CD4-positive, alpha-beta memory T cell (primary cell): Measurements from ENCODE around the gene ZNF621. TPM values are rescaled to one million over a fixed set of nuclear protein-coding genes. Genes with fewer than 3 reads are reported as not detected.

Experiments used
- CTCF ChIA-PET: fragments of 350-600 bp; sonication (Branson Sonifier 250); formaldehyde crosslinking; loops from one replicate; lab custom pipeline; 2021; ENCODE audit warnings: inconsistent platforms; ENCODE audit not compliant: partially characterized antibody; lab: Charles Lee
- POLR2A ChIA-PET: fragments of 350-600 bp; sonication (Branson Sonifier 250); formaldehyde crosslinking; loops from one replicate; lab custom pipeline; 2021; ENCODE audit not compliant: partially characterized antibody; lab: Charles Lee
- DNase-seq, 5 donors: peaks; one replicate each; pipeline versions ENCODE4 v3.0.0 to v3.0.0-alpha.2; 2020 to 2022; ENCODE audit warnings: mixed read lengths in 1 of 5
- H3K27ac ChIP-seq: one replicate; pipeline ENCODE4 v1.7.0; 2013; ENCODE audit warnings: low read depth, low read length
- H3K27me3 ChIP-seq: 2 replicates; pipeline ENCODE4 v1.7.0; 2013; ENCODE audit warnings: mild to moderate bottlenecking, low read length, moderate library complexity; ENCODE audit not compliant: insufficient read depth
- H3K36me3 ChIP-seq: 2 replicates; pipeline ENCODE4 v1.7.0; 2013; ENCODE audit warnings: mild to moderate bottlenecking, low read length, moderate library complexity; ENCODE audit not compliant: insufficient read depth
- H3K4me1 ChIP-seq: 2 replicates; pipeline ENCODE4 v1.7.0; 2013; ENCODE audit warnings: mild to moderate bottlenecking, low read length, moderate library complexity; ENCODE audit not compliant: insufficient read depth
- H3K4me3 ChIP-seq, 2 donors: one replicate each; pipeline ENCODE4 v1.7.0; 2013; ENCODE audit warnings: low read length in 2 of 2, mild to moderate bottlenecking in 1 of 2
- H3K9me3 ChIP-seq, 2 donors: one replicate each; pipeline ENCODE4 v1.7.0; 2013; ENCODE audit warnings: low read length in 2 of 2, control low read depth in 1 of 2; ENCODE audit not compliant: control insufficient read depth in 1 of 2
- H3K27ac Mint-ChIP-seq, 7 donors: one replicate each; pipeline ENCODE4 v1.8.0; 2020 to 2021; ENCODE audit warnings: mixed read lengths in 7 of 7, mild to moderate bottlenecking in 6 of 7, inconsistent platforms in 3 of 7, moderate library complexity in 3 of 7
- H3K27me3 Mint-ChIP-seq, 2 donors: one replicate each; pipeline ENCODE4 v1.8.0; 2020 to 2021; ENCODE audit warnings: mixed read lengths in 2 of 2
- H3K36me3 Mint-ChIP-seq, 2 donors: one replicate each; pipeline ENCODE4 v1.8.0; 2020 to 2021; ENCODE audit warnings: mixed read lengths in 2 of 2, inconsistent platforms in 1 of 2, mild to moderate bottlenecking in 1 of 2
- H3K4me1 Mint-ChIP-seq, 4 donors: one replicate each; pipeline ENCODE4 v1.8.0; 2020 to 2021; ENCODE audit warnings: mixed read lengths in 4 of 4, mild to moderate bottlenecking in 1 of 4
- H3K4me3 Mint-ChIP-seq, 8 donors: one replicate each; pipeline ENCODE4 v1.8.0; 2020 to 2021; ENCODE audit warnings: mixed read lengths in 8 of 8, mild to moderate bottlenecking in 7 of 8, moderate library complexity in 6 of 8, inconsistent platforms in 3 of 8
- H3K9me3 Mint-ChIP-seq, 8 donors: one replicate each; pipeline ENCODE4 v1.8.0; 2020 to 2021; ENCODE audit warnings: mixed read lengths in 8 of 8, mild to moderate bottlenecking in 5 of 8, inconsistent platforms in 3 of 8, moderate library complexity in 1 of 8
- intact Hi-C: fragments of 100-400 bp; cut with micrococcal nuclease; formaldehyde crosslinking; loops from one replicate; pipeline ENCODE4 v1.15.1; 2023
- polyA plus RNA-seq, 2 donors: library from polyadenylated mRNA; unstranded; fragments of 300-500 nt; fragmentation: Illumina TruSeq; gene quantifications; one replicate each; pipeline ENCODE4 v1.2.3, GENCODE V29; 2021
- total RNA-seq, 2 experiments: library from RNA; stranded (reverse); gene quantifications; one replicate each; pipeline ENCODE4 v1.2.3, GENCODE V29; 2021

ZNF621 gene
- total and polyA plus RNA-seq, 4 experiments from 2014 or later, result 1.6 to 27.4 (median 13.8) TPM

DNA sequence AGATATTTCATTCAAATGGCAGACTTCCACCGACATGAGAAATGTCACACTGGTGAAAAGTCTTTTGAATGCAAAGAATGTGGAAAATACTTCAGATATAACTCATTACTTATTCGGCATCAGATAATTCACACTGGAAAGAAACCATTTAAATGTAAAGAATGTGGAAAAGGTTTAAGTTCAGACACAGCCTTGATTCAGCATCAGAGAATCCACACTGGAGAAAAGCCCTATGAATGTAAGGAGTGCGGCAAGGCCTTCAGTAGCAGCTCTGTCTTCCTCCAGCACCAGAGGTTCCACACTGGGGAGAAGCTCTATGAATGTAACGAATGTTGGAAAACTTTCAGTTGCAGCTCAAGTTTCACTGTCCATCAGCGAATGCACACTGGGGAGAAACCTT lies 8.6 kb upstream of the ZNF621 start:
- CTCF ChIA-PET, result no interaction called here
- H3K36me3 ChIP-seq, result no peaks in the 10 kb centered on the region
- H3K4me3 ChIP-seq, result no peak overlapping the region
- Mint-ChIP-seq H3K27me3 (no peaks in the 10 kb centered on the region), H3K27ac (no peak overlapping the region), H3K4me3 (no peak overlapping the region), H3K36me3 (peaks cover 10 to 21% of the 10 kb centered on the region in 2 donors), H3K4me1 (no peaks in the 10 kb centered on the region), H3K9me3 (peaks cover 0 to 2% (median 0%) of the 10 kb centered on the region in 8 donors)
- H3K4me1 ChIP-seq, result no peaks in the 10 kb centered on the region
- H3K9me3 ChIP-seq, result no peaks in the 10 kb centered on the region
- no peak for DNase-seq
- POLR2A ChIA-PET, result no interaction called here
- intact Hi-C loops, result no loop called here
- no peaks in the 10 kb centered on the region for H3K27me3 ChIP-seq
- no peak overlapping the region for H3K27ac ChIP-seq

GRCh38 chr3:40518067-40518466 lies 6.7 kb upstream of the ZNF621 start:
- Mint-ChIP-seq H3K27me3 (no peaks in the 10 kb centered on the region), H3K9me3 (peaks cover 0 to 2% (median 0%) of the 10 kb centered on the region in 8 donors), H3K36me3 (peaks cover 10 to 19% of the 10 kb centered on the region in 2 donors), H3K4me1 (peaks cover 0 to 2% (median 0%) of the 10 kb centered on the region in 4 donors), H3K27ac (no peak overlapping the region), H3K4me3 (no peak overlapping the region)
- ChIA-PET POLR2A (no interaction called here), CTCF (no interaction called here)
- no peaks in the 10 kb centered on the region for H3K36me3 ChIP-seq
- no peak overlapping the region for H3K27ac ChIP-seq
- DNase-seq, result no peak
- H3K9me3 ChIP-seq, result no peaks in the 10 kb centered on the region
- H3K4me3 ChIP-seq, result no peak overlapping the region
- intact Hi-C loops, result no loop called here
- no peaks in the 10 kb centered on the region for H3K27me3 ChIP-seq
- H3K4me1 ChIP-seq, result no peaks in the 10 kb centered on the region

- H3K4me1 Mint-ChIP-seq, result peaks cover 0 to 2% (median 2%) of the 10 kb centered on the region in 4 donors
- H3K4me3 ChIP-seq, result no peak overlapping the region
- H3K27ac ChIP-seq, result no peak overlapping the region
- ChIA-PET CTCF (interaction anchor here (1.1 kb wide), 1 partner anchor 202 kb away, joined by 3 read pairs; no protein-coding TSS in a partner anchor), POLR2A (no interaction called here)
- H3K4me1 ChIP-seq, result peaks cover under 1% of the 10 kb centered on the region
- H3K36me3 ChIP-seq, result no peaks in the 10 kb centered on the region
- H3K36me3 Mint-ChIP-seq, result peaks cover 10 to 19% of the 10 kb centered on the region in 2 donors
- intact Hi-C loops, result no loop called here
- no peak overlapping the region for H3K4me3 Mint-ChIP-seq
- H3K9me3 Mint-ChIP-seq, result peaks cover 0 to 2% (median 0%) of the 10 kb centered on the region in 8 donors
- H3K27me3 Mint-ChIP-seq, result no peaks in the 10 kb centered on the region
- no peaks in the 10 kb centered on the region for H3K27me3 ChIP-seq
- H3K27ac Mint-ChIP-seq, result no peak overlapping the region
- H3K9me3 ChIP-seq, result no peaks in the 10 kb centered on the region
- DNase-seq, result no peak
Observed at GRCh38 chr3:40518848-40519247, 5.9 kb upstream of the ZNF621 start.

GRCh38 chr3:40521254-40521653 lies 3.5 kb upstream of the ZNF621 start:
- H3K4me3 Mint-ChIP-seq, result no peak overlapping the region
- no peaks in the 10 kb centered on the region for H3K27me3 Mint-ChIP-seq
- H3K27ac Mint-ChIP-seq, result no peak overlapping the region
- no peaks in the 10 kb centered on the region for H3K27me3 ChIP-seq
- peaks cover 20% of the 10 kb centered on the region for H3K4me1 ChIP-seq
- no peak for DNase-seq
- peaks cover 0 to 2% (median 0%) of the 10 kb centered on the region in 8 donors for H3K9me3 Mint-ChIP-seq
- ChIA-PET CTCF (interaction anchor here (0.7 kb wide), 1 partner anchor 193 kb away, joined by 3 read pairs; no protein-coding TSS in a partner anchor), POLR2A (interaction anchor here (0.6 to 1.2 kb wide), 2 partner anchors 16 to 47 kb away, joined by 3 to 5 read pairs; partner anchors contain the start of gene ZNF620)
- no peaks in the 10 kb centered on the region for H3K9me3 ChIP-seq
- H3K4me3 ChIP-seq, result no peak overlapping the region
- intact Hi-C loops, result loop anchor here (5.0 to 10.0 kb wide), 2 partner anchors 1136 to 1441 kb away; partner anchors contain the start of genes SLC25A38 and ULK4
- H3K4me1 Mint-ChIP-seq, result peaks cover 11 to 22% (median 18%) of the 10 kb centered on the region in 4 donors
- no peaks in the 10 kb centered on the region for H3K36me3 ChIP-seq
- H3K27ac ChIP-seq, result no peak overlapping the region
- peaks cover 10 to 17% of the 10 kb centered on the region in 2 donors for H3K36me3 Mint-ChIP-seq

- no peaks in the 10 kb centered on the region for H3K9me3 ChIP-seq
- H3K36me3 ChIP-seq, result peaks cover 8% of the 10 kb centered on the region
- H3K4me1 Mint-ChIP-seq, result peaks cover 19 to 34% (median 28%) of the 10 kb centered on the region in 4 donors
- ChIA-PET POLR2A (interaction anchor here (0.9 to 3.9 kb wide), 9 partner anchors 19 to 675 kb away, joined by 3 to 38 read pairs (median 17); partner anchors contain the start of genes CTNNB1, EIF1B, RPL14 and ZNF619), CTCF (interaction anchor here (0.8 to 1.3 kb wide), 5 partner anchors 14 to 197 kb away, joined by 3 to 8 read pairs (median 4); partner anchors contain the start of gene ZNF620)
- intact Hi-C loops, result loop anchor here (1.0 to 10.0 kb wide), 7 partner anchors 17 to 1439 kb away; partner anchors contain the start of genes EIF1B, RPL14, SLC25A38 and ULK4
- H3K4me1 ChIP-seq, result peaks cover 21% of the 10 kb centered on the region
- H3K27me3 Mint-ChIP-seq, result no peaks in the 10 kb centered on the region
- peak overlapping the region; percentile 75 for H3K27ac ChIP-seq
- H3K27me3 ChIP-seq, result no peaks in the 10 kb centered on the region
- peaks cover 0 to under 1% (median 0%) of the 10 kb centered on the region in 8 donors for H3K9me3 Mint-ChIP-seq
- H3K27ac Mint-ChIP-seq, result peak overlapping the region; percentile 79 to 98 (median 94)
- no peak for DNase-seq
- peaks cover 26 to 33% of the 10 kb centered on the region in 2 donors for H3K36me3 Mint-ChIP-seq
- H3K4me3 ChIP-seq, result no peak overlapping the region
- peak overlapping the region; percentile 92 to 97 (median 95) for H3K4me3 Mint-ChIP-seq
Observed at GRCh38 chr3:40523781-40524180, 979 bp upstream of the ZNF621 start.

- ChIA-PET CTCF (interaction anchor here (0.8 to 1.3 kb wide), 6 partner anchors 13 to 197 kb away, joined by 3 to 8 read pairs (median 4); partner anchors contain the start of gene ZNF620), POLR2A (interaction anchor here (0.9 to 3.9 kb wide), 10 partner anchors 19 to 1558 kb away, joined by 3 to 38 read pairs (median 14); partner anchors contain the start of genes CTNNB1, EIF1B, RPL14 and ZNF619)
- Histone ChIP-seq H3K4me3 (peak overlapping the region; percentile 62 to 89), H3K36me3 (peaks cover 11% of the 10 kb centered on the region), H3K4me1 (peaks cover 21% of the 10 kb centered on the region), H3K27me3 (no peaks in the 10 kb centered on the region), H3K9me3 (no peaks in the 10 kb centered on the region), H3K27ac (peak overlapping the region; percentile 75)
- intact Hi-C loops, result loop anchor here (1.0 to 10.0 kb wide), 7 partner anchors 18 to 1438 kb away; partner anchors contain the start of genes EIF1B, RPL14, SLC25A38 and ULK4
- H3K4me1 Mint-ChIP-seq, result peaks cover 19 to 34% (median 28%) of the 10 kb centered on the region in 4 donors
- peaks cover 30 to 37% of the 10 kb centered on the region in 2 donors for H3K36me3 Mint-ChIP-seq
- H3K27ac Mint-ChIP-seq, result peak overlapping the region; percentile 79 to 98 (median 94)
- H3K27me3 Mint-ChIP-seq, result no peaks in the 10 kb centered on the region
- DNase-seq, result no peak
- no peaks in the 10 kb centered on the region for H3K9me3 Mint-ChIP-seq
- peak overlapping the region; percentile 92 to 97 (median 95) for H3K4me3 Mint-ChIP-seq
Observed at GRCh38 chr3:40524222-40524567, 565 bp upstream of the ZNF621 start.

DNA sequence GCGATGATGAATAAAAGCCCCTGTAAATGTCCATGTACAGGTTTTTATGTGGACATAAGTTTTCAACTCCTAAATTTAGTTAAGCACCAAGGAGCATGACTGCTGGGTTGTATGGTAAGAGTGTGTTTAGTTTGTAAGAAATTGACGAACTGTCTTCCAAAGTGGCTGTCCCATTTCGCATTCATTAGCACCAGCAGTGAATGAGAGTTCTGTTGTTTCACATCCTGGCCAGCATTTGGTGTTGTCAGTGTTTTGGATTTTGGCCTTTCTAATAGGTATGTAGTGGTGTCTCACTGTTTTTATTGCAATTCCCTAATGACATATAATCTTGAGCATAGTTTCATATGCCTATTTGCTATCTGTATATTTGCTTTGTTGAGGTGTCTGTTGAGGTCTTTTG lies 3.7 kb downstream of the ZNF621 start:
- intact Hi-C loops, result loop anchor here (10.0 kb wide), 1 partner anchor 1144 kb away; the partner anchor contains the start of gene SLC25A38
- Mint-ChIP-seq H3K4me1 (peaks cover 17 to 34% (median 28%) of the 10 kb centered on the region in 4 donors), H3K27me3 (no peaks in the 10 kb centered on the region), H3K27ac (no peak overlapping the region), H3K9me3 (peaks cover 0 to 22% (median 12%) of the 10 kb centered on the region in 8 donors), H3K4me3 (no peak overlapping the region), H3K36me3 (peaks cover 71 to 78% of the 10 kb centered on the region in 2 donors)
- peaks cover 35% of the 10 kb centered on the region for H3K36me3 ChIP-seq
- H3K27ac ChIP-seq, result no peak overlapping the region
- no peaks in the 10 kb centered on the region for H3K9me3 ChIP-seq
- no peak overlapping the region for H3K4me3 ChIP-seq
- H3K27me3 ChIP-seq, result no peaks in the 10 kb centered on the region
- POLR2A ChIA-PET, result no interaction called here
- DNase-seq, result no peak
- CTCF ChIA-PET, result no interaction called here
- peaks cover 21% of the 10 kb centered on the region for H3K4me1 ChIP-seq
